ENCODE measurements around the gene ZNF438. TPM values are rescaled to one million over a fixed set of nuclear protein-coding genes. Genes with fewer than 3 reads are reported as not detected.

The ZNF438 gene, protein sequence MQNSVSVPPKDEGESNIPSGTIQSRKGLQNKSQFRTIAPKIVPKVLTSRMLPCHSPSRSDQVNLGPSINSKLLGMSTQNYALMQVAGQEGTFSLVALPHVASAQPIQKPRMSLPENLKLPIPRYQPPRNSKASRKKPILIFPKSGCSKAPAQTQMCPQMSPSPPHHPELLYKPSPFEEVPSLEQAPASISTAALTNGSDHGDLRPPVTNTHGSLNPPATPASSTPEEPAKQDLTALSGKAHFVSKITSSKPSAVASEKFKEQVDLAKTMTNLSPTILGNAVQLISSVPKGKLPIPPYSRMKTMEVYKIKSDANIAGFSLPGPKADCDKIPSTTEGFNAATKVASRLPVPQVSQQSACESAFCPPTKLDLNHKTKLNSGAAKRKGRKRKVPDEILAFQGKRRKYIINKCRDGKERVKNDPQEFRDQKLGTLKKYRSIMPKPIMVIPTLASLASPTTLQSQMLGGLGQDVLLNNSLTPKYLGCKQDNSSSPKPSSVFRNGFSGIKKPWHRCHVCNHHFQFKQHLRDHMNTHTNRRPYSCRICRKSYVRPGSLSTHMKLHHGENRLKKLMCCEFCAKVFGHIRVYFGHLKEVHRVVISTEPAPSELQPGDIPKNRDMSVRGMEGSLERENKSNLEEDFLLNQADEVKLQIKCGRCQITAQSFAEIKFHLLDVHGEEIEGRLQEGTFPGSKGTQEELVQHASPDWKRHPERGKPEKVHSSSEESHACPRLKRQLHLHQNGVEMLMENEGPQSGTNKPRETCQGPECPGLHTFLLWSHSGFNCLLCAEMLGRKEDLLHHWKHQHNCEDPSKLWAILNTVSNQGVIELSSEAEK
- 1.4 to 2.1 TPM (median 1.8 TPM) in 5 replicates for total RNA-seq (2022; extraction: Qiagen RNA extraction)

GRCh38 chr10:31031558-31032257 is at the start of gene ZNF438:
Gene ZNF438 (minus strand): TSS chr10:31031865. CDS start chr10:30877034, 154,831 bp downstream.

Data from A549 treated with Mapracorat at 1 μM for 4 hours (cell line).